K562 (cell line): ENCODE measurements around the gene DCUN1D4. TPM values are rescaled to one million over a fixed set of nuclear protein-coding genes. Genes with fewer than 3 reads are reported as not detected.

Source experiments
- ATF1 ChIP-seq, 2 experiments: fragments of 450-650 bp in 1 of 2; IDR thresholded peaks; 2 replicates each; pipeline ENCODE4 v1.6.1; 2016; ENCODE audit warnings: missing compliant biosample characterization in 1 of 2, missing genetic modification characterization in 1 of 2
- ATF6 ChIP-seq: sonication (generic); formaldehyde crosslinking; IDR thresholded peaks from 2 replicates; pipeline ENCODE4 v1.4.0; 2020; ENCODE audit warnings: mild to moderate bottlenecking, missing genetic modification reagents
- CBX3 ChIP-seq, 2 experiments: IDR thresholded peaks; 1 replicate in 1 of 2; 2 replicates in 1 of 2; pipeline ENCODE4 v1.6.1; 2012; ENCODE audit warnings: inconsistent platforms in 2 of 2, low read length in 2 of 2, borderline replicate concordance in 1 of 2, control low read depth in 1 of 2
- CBX8 ChIP-seq: fragments of 200-600 bp; sonication (generic); IDR thresholded peaks from 2 replicates; pipeline ENCODE4 v1.6.1; 2012; ENCODE audit warnings: borderline replicate concordance, mixed run types, low read depth, mild to moderate bottlenecking, moderate library complexity, mixed read lengths, low read length, control low read depth, inconsistent platforms; ENCODE audit not compliant: poor library complexity, severe bottlenecking; ENCODE audit errors: extremely low read depth
- CREB5 ChIP-seq: fragments of 250-450 bp; sonication (Bioruptor Pico); IDR thresholded peaks from 2 replicates; pipeline ENCODE4 v1.5.0; 2020; ENCODE audit warnings: mild to moderate bottlenecking
- DPF2 ChIP-seq: fragments of 450-650 bp; IDR thresholded peaks from 2 replicates; pipeline ENCODE4 v1.6.1; 2016
- EHMT2 ChIP-seq: fragments of 450-650 bp; IDR thresholded peaks from 2 replicates; pipeline ENCODE4 v1.6.1; 2018; ENCODE audit warnings: antibody characterized with exemption
- FOXA3 ChIP-seq, 2 experiments: fragments of 450-650 bp in 1 of 2; sonication (generic) in 1 of 2; formaldehyde crosslinking; IDR thresholded peaks in 1 of 2; conservative IDR thresholded peaks in 1 of 2; 2 replicates each; pipeline versions ENCODE4 v1.4.0 to v1.8.0; 2020 to 2022; ENCODE audit warnings: mild to moderate bottlenecking in 2 of 2, missing genetic modification reagents in 1 of 2
- GTF2F1 ChIP-seq: IDR thresholded peaks from 2 replicates; pipeline ENCODE4 v1.6.1; 2011; ENCODE audit warnings: low read depth, low read length, improper control_type of control experiment
- LEF1 ChIP-seq: fragments of 450-650 bp; IDR thresholded peaks from 2 replicates; pipeline ENCODE4 v1.6.1; 2016; ENCODE audit warnings: mild to moderate bottlenecking
- MTF1 ChIP-seq: fragments of 250-450 bp; sonication (Bioruptor Pico); IDR thresholded peaks from 2 replicates; pipeline ENCODE4 v1.9.0; 2021; ENCODE audit warnings: moderate library complexity, mild to moderate bottlenecking, inconsistent platforms, borderline replicate concordance
- NFYB ChIP-seq: IDR thresholded peaks from 2 replicates; pipeline ENCODE4 v1.6.1; 2011; ENCODE audit warnings: mild to moderate bottlenecking, moderate library complexity; ENCODE audit not compliant: insufficient read length; ENCODE audit errors: extremely low read depth
- PHF8 ChIP-seq: fragments of 200-600 bp; sonication (generic); IDR thresholded peaks from 2 replicates; pipeline ENCODE4 v1.6.1; 2012; ENCODE audit warnings: mixed run types, mild to moderate bottlenecking, inconsistent platforms, low read length, moderate library complexity, borderline replicate concordance
- RAD21 ChIP-seq, 2 experiments: fragments of 250-450 bp in 1 of 2; fragments of 450-650 bp in 1 of 2; sonication (Bioruptor Pico) in 1 of 2; formaldehyde crosslinking in 1 of 2; IDR thresholded peaks in 1 of 2; conservative IDR thresholded peaks in 1 of 2; 2 replicates each; pipeline versions ENCODE4 v1.4.0 to v1.8.0; 2020 to 2022; ENCODE audit warnings: mild to moderate bottlenecking in 2 of 2, moderate library complexity in 1 of 2
- RBM17 ChIP-seq: fragments of 200-400 bp; formaldehyde crosslinking; IDR thresholded peaks from 2 replicates; pipeline ENCODE4 v1.6.1; 2017; ENCODE audit warnings: low read depth, mild to moderate bottlenecking, low read length, borderline replicate concordance
- RCOR1 ChIP-seq, 2 experiments: IDR thresholded peaks; 2 replicates each; pipeline ENCODE4 v1.6.1; 2012; ENCODE audit warnings: low read depth in 2 of 2, low read length in 2 of 2, borderline replicate concordance in 1 of 2, improper control_type of control experiment in 1 of 2
- RFX1 ChIP-seq: fragments of 450-650 bp; IDR thresholded peaks from 2 replicates; pipeline ENCODE4 v1.6.1; 2016; ENCODE audit warnings: mild to moderate bottlenecking, moderate library complexity
- RNF2 ChIP-seq: sonication (generic); IDR thresholded peaks from 2 replicates; pipeline ENCODE4 v1.6.1; 2016
- SIN3B ChIP-seq: fragments of 450-650 bp; IDR thresholded peaks from 2 replicates; pipeline ENCODE4 v1.6.1; 2017; ENCODE audit warnings: low read depth, mild to moderate bottlenecking, moderate library complexity
- SREBF1 ChIP-seq: fragments of 150-350 bp; IDR thresholded peaks from 2 replicates; pipeline ENCODE4 v1.6.1; 2014; ENCODE audit warnings: antibody characterized with exemption, low read depth, low read length, borderline replicate concordance
- TAF9B ChIP-seq: fragments of 450-650 bp; IDR thresholded peaks from 2 replicates; pipeline ENCODE4 v1.6.1; 2018; ENCODE audit warnings: mild to moderate bottlenecking; ENCODE audit not compliant: partially characterized antibody
- ZNF224 ChIP-seq: sonication (generic); formaldehyde crosslinking; IDR thresholded peaks from 2 replicates; pipeline ENCODE4 v1.8.0; 2022; ENCODE audit warnings: mild to moderate bottlenecking, missing genetic modification reagents
- ZNF511 ChIP-seq: sonication (generic); formaldehyde crosslinking; IDR thresholded peaks from 2 replicates; pipeline ENCODE4 v1.8.0; 2022; ENCODE audit warnings: mild to moderate bottlenecking, missing genetic modification reagents
- ZNF778 ChIP-seq: fragments of 450-650 bp; formaldehyde crosslinking; IDR thresholded peaks from 2 replicates; pipeline ENCODE4 v1.4.0; 2020; ENCODE audit warnings: mild to moderate bottlenecking, moderate library complexity
- ZZZ3 ChIP-seq: fragments of 450-650 bp; IDR thresholded peaks from 2 replicates; pipeline ENCODE4 v1.6.1; 2016; ENCODE audit warnings: antibody characterized with exemption, mild to moderate bottlenecking, moderate library complexity
- polyA plus RNA-seq, 8 experiments: library from polyadenylated mRNA; depleted of rRNA in 4 of 8; stranded (reverse) in 5 of 8; unstranded in 3 of 8; fragments of >200 nt; fragmentation: Nextera tagmentation in 2 of 8; fragmentation: Illumina TruSeq in 1 of 8; extraction: Ambion mirVana in 2 of 8; extraction: Trizol in 1 of 8; gene quantifications; 2 replicates each; pipeline versions ENCODE4 v1.2.1 to v1.2.3, GENCODE V29; 2011 to 2014; ENCODE audit warnings: inconsistent platforms in 1 of 8, missing spikeins in 1 of 8
- total RNA-seq, 7 experiments: library from RNA; depleted of rRNA in 6 of 7; stranded (reverse); fragments of >200 nt in 6 of 7; fragmentation: Illumina TruSeq in 2 of 7; extraction: Trizol in 2 of 7; gene quantifications; 2 replicates each; pipeline versions ENCODE4 v1.2.1 to v1.2.3, GENCODE V29; 2011 to 2021; ENCODE audit warnings: low replicate concordance in 1 of 7

The DCUN1D4 gene
- total and polyA plus RNA-seq, 9 of the 15 experiments (the other 6 are each of a cell fraction or from before 2014, with no cell fraction given) = 15.1 to 73.5 (median 23.0) TPM

- TF ChIP-seq GTF2F1 = no peak
- TF ChIP-seq RCOR1 (IDR thresholded peaks at IDR 0.05; ENCODE audit: borderline replicate concordance in 1 of 2, low read depth in 2 of 2, low read length in 2 of 2) = peak in 1 of 2 experiments; percentile 30; a peak in 2 of 4 replicates
- TF ChIP-seq PHF8 = peak; percentile 60; the same call in 1 of the 2 replicates
- TF ChIP-seq RFX1 = peak; percentile 67
- TF ChIP-seq ZNF778 = no peak
- TF ChIP-seq RBM17 = no peak
- no peak; the same call in 1 of the 2 replicates for TF ChIP-seq ZNF511 (CRISPR knock-in tag)
- no peak for TF ChIP-seq ZZZ3
- TF ChIP-seq FOXA3 (CRISPR knock-in tag; conservative IDR thresholded peaks at IDR 0.05 in 1 of 2, IDR thresholded peaks at IDR 0.05 in 1 of 2) = no peak
- no peak for TF ChIP-seq MTF1
- no peak for TF ChIP-seq CBX3 (IDR thresholded peaks at IDR 0.05; ENCODE audit: borderline replicate concordance in 1 of 2, low read length in 2 of 2)
- no peak for TF ChIP-seq LEF1
- no peak for TF ChIP-seq SIN3B
- no peak for TF ChIP-seq ATF1 (CRISPR knock-in tag; IDR thresholded peaks at IDR 0.05)
- TF ChIP-seq ATF1 (tag; IDR thresholded peaks at IDR 0.05) = peak; percentile 92
- no peak for TF ChIP-seq SREBF1
- TF ChIP-seq NFYB = peak; percentile 87
- TF ChIP-seq CREB5 (CRISPR knock-in tag) = no peak
- TF ChIP-seq TAF9B = no peak
- TF ChIP-seq ATF6 (CRISPR knock-in tag) = no peak
- no peak for TF ChIP-seq ZNF224 (CRISPR knock-in tag)
- no peak for TF ChIP-seq EHMT2
- TF ChIP-seq RAD21 (CRISPR knock-in tag; conservative IDR thresholded peaks at IDR 0.05 in 1 of 2, IDR thresholded peaks at IDR 0.05 in 1 of 2) = no peak
- no peak for TF ChIP-seq CBX8
- TF ChIP-seq DPF2 = no peak
- TF ChIP-seq RNF2 = peak; percentile 19; the same call in 1 of the 2 replicates
Observed at GRCh38 chr4:51842554-51843308, at the start of gene DCUN1D4 (continued).
